CD4-positive, alpha-beta T cell treated with Interleukin-12 subunit alpha and Interleukin-12 subunit beta, for 1 hour (primary cell): ENCODE measurements around the gene FGA.
"Not testable (repeated sequence)": the region's sequence is repeated elsewhere in the genome, so short reads cannot be mapped to it uniquely, and the experiment has no call there.

Source experiments
- DNase-seq: peaks from one replicate; pipeline ENCODE4 v3.0.0-alpha.2; 2020

The FGA gene

DNA sequence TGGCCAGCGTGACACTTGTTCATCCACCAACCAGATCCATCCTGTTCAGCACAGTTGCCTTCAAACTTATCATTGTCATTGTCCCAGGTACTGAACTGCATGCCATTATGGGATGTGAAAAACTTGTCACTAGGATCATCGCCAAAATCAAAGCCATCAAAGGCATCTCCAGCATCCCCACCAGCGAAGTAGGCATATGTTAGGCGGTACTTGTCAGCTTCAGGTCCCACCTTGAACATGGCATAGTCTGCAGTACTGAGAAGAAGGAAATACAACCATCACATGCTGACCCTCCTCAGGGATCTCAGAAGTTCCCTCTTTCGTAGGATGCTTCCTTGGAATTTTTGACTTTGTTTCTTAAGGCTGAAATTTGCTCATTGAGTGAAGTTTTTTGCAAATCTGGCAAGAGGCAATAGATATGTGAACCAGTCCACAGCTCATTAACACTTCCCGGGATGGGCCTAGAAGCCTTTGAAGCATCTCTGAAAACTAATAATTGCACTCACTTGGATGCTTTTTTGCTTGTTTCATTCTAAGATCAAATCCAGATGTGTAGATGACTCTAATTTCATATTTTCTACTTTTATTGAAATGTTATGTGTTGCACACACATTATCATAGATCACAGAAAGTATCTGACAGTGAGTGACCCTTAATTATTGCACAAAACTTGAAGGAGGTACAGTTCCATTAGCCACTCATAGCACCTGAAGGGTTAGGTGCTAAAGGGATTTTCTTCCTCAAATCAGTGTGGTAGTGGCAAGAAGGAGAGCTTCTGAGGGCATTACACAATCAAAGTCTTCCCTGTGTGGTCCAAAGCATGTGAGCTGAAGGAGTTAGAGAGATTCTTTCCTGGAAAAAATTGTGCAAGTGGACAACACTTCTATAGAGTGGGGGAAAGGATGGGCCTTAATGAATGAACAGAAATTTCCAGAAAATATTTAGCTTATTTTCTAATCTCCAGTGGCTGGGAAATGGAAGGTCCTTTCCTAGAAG lies 16.5 kb upstream of the FGA start:
- no peak for DNase-seq

DNA sequence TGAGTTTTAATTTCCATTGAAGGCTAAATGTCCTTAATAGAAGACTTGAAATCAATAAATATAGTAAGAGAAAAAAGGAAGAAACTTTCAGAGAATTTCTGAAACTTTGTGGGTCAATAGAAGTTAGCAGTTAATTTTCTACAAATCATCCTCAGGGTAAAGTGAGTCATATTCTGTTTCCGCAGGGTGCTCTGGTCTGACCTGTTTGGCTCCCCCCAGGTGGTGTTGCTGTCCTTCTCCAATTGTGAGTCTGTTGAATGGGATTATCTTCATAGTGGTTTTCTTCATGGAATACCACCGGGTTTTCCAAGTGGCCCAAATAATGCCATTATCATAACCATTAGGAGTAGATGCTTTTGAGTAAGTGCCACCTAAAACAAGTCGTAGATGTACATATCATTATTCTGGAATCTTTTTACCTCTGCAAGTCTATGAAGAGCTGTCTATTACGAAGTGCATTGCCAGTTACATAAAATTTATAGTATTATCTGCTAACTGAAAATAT lies 14.2 kb upstream of the FGA start:
- no peak for DNase-seq

DNA sequence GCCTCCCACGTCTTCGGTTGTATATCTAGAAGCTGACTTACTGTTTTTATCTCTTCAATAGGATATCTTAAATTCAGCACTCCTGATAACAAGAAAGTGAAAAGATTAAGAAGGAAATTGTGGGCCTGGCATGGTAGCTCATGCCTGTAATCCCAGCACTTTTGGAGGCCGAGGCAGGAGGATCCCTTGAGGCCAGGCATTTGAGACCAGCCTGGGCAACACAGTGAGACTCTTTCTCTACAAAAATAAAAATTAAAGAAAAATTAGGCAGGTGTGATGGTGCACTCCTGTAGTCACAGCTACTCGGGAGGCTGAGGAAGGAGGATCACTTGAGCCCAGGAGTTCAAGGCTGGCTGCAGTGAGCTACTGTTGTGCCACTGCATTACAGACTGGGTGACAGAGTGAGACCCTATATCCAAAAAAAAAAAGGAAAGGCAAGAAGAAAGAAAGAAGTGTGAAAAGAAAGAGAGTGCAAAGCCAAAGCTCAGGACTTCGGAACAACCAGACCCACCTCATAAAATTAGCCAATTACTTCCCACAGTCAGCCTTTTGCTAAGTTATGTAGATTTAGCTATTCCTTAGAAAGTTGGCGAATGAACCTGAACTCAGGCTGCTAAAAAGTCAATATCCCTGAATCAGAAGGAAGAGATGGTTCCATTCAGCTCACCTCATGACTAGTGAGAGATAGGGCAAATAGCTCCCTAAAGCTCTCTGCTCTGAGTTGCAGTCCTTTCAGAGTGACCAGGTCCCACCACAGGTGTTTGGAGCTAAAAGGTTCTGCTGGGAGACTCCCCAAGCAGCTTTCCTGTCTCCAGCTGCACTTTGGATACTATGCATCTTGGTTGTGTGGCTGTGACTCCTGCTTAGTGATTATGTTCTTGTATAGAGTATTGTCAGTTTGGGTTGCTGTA lies 12.7 kb upstream of the FGA start:
- DNase-seq = no peak

DNA sequence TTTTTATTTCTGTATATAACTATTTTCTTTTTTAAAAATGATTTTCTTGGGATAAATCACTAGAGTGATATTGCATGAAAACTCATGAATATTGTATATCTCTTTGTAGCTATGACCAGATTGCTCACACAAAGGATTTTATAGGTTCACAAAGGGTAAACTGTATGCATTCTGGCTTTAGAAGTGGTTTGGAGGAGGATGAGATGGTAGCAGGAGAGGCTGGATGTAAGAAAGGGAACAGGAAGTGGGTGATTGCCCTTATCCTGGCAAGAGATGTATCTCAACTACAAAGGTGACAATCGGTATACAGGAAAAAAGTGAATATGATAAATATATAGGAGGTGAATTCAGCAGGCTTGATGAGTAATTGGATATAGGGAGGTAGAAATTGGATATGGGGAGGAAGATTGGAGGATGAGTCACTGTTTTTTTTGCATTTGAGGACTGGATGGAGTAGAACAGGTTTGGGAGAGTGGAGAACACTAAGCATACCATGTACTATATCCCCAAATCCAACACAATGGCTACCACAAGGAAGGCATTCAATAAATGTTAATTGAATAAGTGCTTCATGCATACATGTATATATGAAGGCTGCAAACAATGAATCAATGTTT lies 12.0 kb upstream of the FGA start:
- no peak for DNase-seq

DNA sequence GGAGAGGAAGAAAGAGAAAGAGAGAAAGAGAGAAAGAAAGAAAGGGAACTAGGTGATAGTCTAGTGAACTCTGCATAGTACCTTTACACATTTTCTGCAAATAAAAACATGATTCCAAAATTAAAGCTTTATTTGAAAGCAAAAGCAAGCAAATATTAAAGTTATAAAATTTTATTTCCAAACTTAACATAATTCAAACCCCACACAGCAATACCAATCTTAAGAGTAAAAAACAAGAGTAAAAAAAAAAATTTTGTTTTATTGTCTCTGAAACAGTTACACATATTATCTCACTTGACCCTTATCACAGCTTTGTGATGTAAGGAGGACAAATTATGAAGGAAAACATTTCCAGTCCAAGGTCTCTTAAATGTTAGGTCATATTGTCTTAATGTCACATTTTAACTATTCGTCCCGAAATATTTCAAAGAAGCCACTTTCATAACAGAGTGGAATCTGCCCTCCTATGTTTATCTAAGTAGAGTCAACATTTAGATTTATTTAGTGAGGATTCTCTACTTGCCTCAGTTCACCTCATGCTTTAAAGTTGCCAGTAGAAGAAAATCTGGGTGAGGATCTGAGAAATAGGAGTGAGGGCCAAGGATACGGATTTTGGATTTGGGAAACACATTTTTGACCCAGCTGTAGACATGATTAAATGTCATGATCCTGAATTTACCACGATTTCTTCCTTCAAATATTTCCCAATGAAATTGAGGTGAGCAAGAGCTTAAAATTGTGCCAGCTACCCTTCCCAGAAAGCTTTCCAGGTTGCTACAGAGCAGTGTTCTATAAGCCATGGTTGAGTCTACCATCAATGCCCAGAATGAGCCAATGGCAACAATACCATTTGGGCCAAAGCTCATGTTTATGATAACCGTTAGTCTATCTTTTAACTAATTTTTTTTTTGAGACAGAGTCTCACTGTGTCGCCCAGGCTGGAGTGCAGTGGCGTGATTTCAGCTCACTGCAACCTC lies 7.5 kb upstream of the FGA start:
- no peak for DNase-seq

DNA sequence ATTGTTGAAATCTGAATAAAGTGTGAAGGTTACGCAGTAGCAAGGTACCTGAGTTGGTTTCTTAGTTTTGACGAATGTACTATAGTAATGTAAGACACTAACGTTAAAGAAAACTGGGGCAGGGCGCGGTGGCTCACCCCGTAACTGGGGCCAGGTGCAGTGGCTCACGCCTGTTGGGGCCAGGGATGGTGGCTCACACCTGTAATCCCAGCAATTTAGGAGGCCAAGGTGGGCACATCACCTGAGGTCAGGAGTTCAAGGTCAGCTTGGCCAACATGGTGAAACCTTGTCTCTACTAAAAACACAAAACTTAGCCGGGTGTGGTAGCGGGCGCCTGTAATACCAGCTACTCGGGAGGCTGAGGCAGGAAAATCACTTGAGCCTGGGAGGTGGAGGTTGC lies 6.7 kb upstream of the FGA start:
- DNase-seq = not testable (repeated sequence)

DNA sequence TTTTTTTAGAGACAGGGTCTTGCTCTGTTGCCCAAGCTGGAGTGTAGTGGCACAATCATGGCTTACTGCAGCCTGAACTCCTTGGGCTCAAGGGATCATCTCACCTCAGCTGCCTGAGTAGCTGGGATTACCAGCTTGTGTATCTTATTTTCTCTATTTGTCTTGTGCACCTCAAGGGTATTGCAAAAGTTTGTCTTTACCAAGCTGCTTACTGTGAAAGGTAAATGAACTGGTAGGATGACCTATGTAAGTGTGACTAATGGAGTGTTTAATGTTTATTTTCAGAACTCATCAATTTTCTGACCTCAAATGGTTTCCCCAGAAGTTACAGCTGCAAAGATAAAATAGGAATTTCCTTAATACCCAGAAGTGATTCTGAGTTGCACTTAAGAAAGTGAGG lies 5.3 kb upstream of the FGA start:
- DNase-seq = no peak

DNA sequence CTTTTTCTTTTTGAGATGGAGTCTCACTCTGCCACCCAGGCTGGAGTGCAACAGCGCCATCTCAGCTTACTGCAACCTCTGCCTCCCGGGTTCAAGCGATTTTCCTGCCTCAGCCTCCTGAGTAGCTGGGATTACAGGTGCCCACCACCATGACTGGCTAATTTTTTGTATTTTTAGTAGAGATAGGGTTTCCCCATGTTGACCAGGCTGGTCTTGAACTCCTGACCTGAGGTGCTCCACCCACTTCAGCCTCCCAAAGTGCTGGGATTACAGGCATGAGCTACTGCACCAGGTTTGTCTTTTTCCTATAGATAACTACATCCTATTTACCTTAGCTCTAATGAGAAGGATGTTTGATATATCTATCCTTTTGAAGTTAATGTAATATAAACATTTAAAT lies 3.8 kb upstream of the FGA start:
- DNase-seq = not testable (repeated sequence)

DNA sequence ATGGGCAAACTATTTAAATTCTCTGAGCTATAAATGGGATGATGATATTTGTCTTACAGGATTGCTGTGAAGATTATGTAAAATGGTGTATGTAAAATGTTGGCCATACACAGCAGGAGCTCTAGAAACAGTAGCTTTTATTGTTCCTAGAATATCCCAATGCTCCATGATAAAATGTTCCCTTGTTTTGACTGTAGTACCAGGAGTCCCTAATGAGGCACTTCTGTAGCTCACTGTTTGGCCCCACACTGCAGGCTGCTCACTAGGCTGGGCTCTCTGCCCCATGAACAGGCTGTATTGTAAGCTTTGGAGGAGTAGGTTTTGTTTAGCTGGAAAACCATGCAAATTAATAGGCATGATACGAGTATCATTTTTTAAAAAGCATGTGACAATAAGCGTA lies 3.3 kb upstream of the FGA start:
- DNase-seq = no peak

DNA sequence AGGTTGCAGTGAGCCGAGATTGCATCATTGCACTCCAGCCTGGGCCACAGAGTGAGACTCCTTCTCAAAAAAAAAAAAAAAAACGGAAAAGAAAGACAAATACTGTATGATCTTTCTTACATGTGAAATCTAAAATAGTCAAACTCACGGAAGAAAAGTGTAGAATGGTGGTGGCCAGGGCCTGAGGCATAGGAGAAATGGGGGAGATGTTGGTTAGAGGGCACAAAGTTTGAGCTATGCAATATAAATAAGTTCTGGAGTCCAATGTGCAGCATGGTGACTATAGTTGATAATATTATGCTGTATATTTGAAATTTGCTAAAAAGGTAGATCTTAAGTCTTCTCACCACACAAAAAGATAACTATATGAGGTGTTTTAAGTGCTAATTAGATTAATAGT lies 1.3 kb upstream of the FGA start:
- no peak for DNase-seq

DNA sequence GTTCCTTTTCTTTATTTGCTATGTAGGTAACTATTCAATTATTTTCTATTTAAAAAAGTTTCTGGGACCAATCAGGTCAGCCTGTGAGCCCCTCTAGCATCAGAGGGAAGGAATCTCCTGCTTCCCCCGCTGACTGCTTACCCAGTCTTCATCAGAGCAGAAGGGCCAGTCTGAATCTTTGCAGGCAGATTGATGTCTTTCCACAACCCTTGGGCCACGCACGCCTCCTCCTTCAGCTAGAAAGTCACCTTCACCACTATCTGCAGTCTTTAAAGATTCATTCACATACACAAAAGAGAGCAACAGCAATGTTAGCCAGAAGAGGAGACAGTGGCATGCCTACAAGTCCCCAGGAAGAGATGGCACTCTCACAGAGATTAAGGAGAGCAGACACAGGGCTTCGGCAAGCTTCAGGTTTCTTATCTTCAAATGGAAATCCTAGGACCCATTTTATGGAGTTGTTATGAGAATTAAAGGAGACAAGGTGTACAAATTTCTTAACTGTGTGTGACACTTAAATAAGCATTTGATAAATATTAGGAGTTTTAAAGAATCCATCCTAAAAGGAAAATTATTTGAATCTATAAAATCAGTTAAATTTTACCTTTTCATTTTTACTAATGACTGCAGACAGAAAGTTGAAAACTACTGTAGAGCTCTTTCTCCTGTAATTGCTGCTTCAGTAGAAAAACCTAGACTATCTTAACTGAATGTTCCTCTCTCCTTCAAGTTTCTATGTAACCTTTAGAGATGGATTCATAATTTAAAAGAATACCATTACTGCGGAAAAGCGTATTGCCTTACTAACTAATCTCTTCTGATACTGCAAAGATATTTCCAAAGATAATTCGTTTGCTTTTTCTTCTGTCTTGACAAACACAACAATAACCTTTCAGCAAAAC lies 995 bp downstream of the FGA start:
- DNase-seq = no peak

DNA sequence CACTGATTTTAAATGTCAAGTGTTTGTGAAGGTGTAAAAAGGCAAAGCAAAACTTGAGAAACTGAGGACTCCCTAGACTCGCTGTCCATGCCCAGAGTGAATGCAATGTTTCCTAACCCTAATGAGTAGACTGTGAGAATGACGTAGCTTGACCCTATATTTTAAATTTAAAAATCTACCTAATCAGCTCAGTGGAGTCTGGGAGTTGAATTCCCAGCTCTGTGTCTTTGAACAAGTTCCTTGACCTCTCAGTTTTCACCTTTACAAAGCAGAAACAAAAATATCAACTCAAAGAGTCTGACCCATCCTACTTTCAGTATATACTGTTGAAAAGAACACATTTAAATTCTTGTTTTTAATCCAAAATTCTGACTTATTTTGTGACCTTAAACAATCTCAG lies 2.3 kb downstream of the FGA start:
- no peak for DNase-seq

DNA sequence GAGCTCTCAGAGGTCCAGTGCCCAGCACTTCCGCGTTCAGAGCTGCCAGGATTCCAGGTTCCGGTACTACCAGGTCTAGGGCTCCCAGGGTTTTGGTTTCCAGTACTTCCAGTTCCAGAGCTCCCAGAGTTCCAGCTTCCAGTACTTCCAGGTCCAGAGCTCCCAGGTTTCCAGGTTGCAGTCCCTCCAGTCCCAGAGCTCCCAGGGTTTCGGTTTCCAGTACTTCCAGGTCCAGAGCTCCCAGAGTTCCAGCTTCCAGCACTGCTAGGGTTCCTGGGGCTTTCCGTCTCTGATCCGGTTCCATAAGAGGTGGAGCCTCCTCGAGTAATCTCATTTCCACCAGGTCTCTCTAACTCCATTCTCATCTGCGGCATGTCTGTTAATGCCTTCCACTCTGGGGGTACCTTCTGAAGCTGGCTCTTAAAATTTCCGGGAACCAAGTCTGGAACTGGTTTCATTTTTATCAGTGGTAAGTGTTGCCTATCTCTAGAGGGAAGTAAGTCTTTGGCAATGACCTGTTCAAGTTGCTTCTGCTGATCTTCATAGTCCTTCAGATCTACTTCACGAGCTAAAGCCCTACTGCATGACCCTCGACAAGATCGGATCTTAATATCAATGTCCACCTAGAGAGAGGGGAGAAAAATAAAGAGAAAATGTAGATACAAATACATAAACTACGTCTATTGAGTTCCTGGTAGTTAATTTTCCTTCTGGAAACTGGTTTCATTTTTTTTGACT lies 4.1 kb downstream of the FGA start:
- no peak for DNase-seq

DNA sequence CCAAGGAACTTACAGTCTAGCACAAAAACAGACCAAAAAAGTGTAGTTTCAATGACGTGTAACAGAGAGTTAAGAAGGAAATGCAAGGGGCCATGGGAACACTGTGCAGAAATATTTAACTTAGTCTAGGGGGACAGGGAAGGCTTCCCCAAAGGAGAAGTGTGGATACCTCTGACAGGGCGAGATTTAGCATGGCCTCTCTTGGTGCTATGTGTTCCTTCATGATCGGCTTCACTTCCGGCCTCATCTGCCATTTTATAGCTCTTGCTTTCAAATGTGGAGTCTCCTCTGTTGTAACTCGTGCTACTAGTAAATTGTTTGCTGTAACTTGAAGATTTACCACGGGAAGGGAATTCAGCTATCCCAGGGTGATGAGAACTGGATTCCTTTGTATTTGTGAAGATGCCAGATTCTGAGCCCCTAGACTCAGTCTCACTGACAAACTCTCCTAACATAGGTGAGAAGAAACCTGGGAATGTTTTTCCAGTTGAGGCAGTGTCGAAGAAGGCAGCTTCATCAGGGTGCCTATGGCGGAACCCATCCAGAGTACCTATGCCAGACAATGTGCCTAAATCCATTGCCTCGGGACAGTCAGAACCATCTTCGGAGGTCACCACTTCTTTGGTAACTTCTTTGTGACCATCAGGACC lies 5.0 kb downstream of the FGA start:
- no peak for DNase-seq

DNA sequence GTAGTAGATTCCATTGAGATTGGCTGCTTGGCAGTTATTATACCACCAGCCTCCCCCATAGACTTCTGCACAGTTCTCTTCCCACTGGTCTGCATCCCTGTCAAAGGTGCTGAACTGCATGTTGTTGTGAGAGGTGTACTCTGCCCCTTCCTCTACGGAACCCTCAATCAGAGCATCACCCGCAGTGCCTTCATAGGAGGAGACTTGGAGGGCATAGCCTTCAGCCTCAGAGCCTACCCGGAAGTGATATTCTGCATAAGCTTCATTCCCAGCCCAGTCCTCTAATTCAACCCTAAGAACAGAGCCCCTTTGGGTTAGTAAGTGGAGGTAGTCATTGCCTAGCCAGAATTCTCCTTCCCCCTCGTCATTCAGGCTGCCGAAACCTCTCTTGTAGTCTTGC lies 6.3 kb downstream of the FGA start:
- no peak for DNase-seq

DNA sequence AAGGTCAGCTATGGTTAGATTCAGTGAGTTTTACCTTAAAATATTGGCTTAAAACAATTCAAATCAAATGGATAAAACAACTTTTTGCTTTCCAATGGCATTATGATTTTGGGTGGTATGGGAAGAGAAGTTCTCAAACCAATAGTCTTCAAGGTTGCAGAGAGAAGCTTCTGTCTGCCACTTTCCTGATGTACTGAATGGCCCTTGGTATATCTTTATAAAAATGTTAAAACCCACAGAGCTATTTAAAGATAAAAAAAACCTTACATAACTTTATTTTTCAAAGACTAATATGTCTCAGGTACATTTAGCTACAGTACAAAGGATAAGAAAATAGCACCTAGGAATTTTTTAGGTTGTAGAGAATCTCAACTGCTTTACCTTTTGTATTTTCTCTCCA lies 6.9 kb downstream of the FGA start:
- no peak for DNase-seq

DNA sequence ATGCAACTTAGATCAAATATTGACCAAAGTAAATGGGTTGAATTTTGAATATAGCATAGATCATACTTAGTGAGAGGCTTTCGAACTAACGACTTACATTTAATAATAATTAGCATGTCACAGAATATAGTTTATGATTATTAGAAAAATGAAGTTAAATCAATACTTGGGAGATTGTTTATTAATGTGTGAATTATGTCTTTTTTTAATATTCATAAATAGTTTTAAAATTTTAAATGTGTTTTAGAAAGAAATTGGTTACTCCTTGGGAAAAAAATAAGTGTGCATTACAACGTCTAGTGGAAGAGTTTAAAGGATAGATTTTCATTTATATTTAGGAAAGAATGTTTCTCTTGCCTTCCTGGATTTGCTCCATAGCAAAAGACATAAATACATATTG lies 7.3 kb downstream of the FGA start:
- no peak for DNase-seq

DNA sequence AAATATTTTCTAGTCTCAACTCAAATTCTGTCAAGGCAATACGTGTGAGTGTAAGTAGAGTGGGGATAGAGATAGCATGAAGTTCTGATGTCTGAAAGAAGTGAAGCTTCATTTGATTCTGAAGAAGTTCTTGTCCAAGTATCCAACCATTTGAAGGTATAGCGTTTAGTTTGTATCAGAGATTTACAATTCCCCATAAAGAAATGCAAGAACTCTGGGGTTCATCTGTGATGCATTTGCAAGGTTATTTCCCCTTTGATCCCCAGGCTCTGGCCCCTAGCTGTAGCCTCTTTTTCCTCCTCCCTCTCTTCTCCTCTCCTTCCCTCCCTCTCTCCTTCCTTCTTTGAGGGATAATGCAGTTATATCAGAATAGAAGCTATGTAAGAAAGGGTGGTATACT lies 7.8 kb downstream of the FGA start:
- no peak for DNase-seq

DNA sequence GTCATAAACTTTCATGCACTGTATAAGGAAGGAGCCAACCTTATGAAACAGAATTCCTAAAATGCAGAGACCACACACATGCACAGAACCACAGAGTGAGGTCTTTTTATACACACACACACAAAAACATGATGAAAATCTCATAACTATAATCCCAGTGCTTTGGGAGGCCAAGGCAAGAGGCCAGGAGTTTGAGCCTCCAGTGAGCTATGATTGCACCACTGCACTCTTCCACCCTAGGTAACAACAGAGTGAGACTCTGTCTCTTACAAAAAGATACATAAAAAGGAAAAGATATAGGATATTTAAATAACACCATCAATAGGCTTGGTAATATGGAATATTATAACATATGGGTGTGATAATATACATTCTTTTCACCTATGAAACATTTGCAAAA lies 10.6 kb downstream of the FGA start:
- DNase-seq = no peak

DNA sequence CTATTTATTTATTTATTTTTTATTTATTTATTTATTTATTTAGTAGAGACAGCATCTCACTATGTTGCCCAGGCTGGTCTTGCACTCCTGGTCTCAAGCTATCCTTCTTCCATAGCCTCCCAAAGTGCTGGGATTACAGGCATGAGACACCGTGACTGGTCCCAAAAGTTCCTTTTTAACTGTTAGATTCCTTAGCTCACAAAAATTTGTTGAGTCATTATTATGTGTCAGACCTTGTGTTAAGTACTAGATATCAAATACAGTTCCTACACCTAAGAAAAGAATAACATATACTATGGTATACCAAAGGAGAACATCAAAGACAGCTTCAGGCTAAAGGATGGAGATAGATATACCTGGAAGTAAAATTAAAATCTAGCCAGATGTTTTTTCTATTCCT lies 11.6 kb downstream of the FGA start:
- no peak for DNase-seq
